Muscle of leg (tissue), 16 donors: ENCODE measurements around the gene CD70. TPM values are rescaled to one million over a fixed set of nuclear protein-coding genes. Genes with fewer than 3 reads are reported as not detected.
"Not testable (repeated sequence)": the region's sequence is repeated elsewhere in the genome, so short reads cannot be mapped to it uniquely, and the experiment has no call there.

Experiments used
- DNase-seq: peaks from one replicate; pipeline ENCODE4 v3.0.0; 2013
- H3K27ac ChIP-seq: one replicate; pipeline ENCODE4 v1.5.1; 2013; ENCODE audit warnings: mild to moderate bottlenecking, low read length, control low read depth
- H3K27me3 ChIP-seq: one replicate; pipeline ENCODE4 v1.6.1; 2013; ENCODE audit warnings: low read length; ENCODE audit not compliant: control insufficient read depth, insufficient read depth
- H3K36me3 ChIP-seq: one replicate; pipeline ENCODE4 v1.6.1; 2013; ENCODE audit warnings: low read length; ENCODE audit not compliant: control insufficient read depth, insufficient read depth
- H3K4me1 ChIP-seq: one replicate; pipeline ENCODE4 v1.6.1; 2013; ENCODE audit warnings: low read length; ENCODE audit not compliant: control insufficient read depth, insufficient read depth
- H3K4me3 ChIP-seq: one replicate; pipeline ENCODE4 v1.5.1; 2013; ENCODE audit warnings: low read length, control low read depth
- H3K9me3 ChIP-seq: replicated peaks from 2 replicates; pipeline ENCODE4 v1.6.1; 2013; ENCODE audit warnings: low read depth, low read length; ENCODE audit not compliant: control insufficient read depth
- WGBS: methylation state at CpG from one replicate; pipeline ENCODE4 v1.1.5; 2013; ENCODE audit warnings: missing lambda C conversion rate; ENCODE audit not compliant: insufficient coverage; 5-methylcytosine and 5-hydroxymethylcytosine counted together
- long read RNA-seq, 11 donors: transcript quantifications; one replicate each; lab custom pipeline, GENCODE V29; 2026
- polyA plus RNA-seq, 8 donors: library from polyadenylated mRNA; unstranded; fragments of 120-200 nt; gene quantifications; one replicate each; pipeline versions ENCODE4 v1.2.1 to v1.2.3, GENCODE V29; 2013; ENCODE audit warnings: inconsistent platforms in 1 of 8, low replicate concordance in 1 of 8; ENCODE audit not compliant: insufficient read length in 8 of 8, insufficient read depth in 1 of 8
- total RNA-seq: library from RNA; stranded (reverse); fragments of 120-200 nt; gene quantifications from one replicate; pipeline ENCODE4 v1.2.4, GENCODE V29; 2013

CD70 gene, protein sequence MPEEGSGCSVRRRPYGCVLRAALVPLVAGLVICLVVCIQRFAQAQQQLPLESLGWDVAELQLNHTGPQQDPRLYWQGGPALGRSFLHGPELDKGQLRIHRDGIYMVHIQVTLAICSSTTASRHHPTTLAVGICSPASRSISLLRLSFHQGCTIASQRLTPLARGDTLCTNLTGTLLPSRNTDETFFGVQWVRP
- total RNA-seq (1.4 TPM), polyA plus RNA-seq (1 to 10 TPM in 2 of 8 donors, under 1 TPM in 5, not detected in 1; 0.19 to 2.9 (median 0.49) TPM)
- long read RNA-seq, donor 1, result 0 reads
- long read RNA-seq, donor 2, result 0 reads
- long read RNA-seq, donor 3, result 0 reads
- long read RNA-seq, donor 4, result 0 reads
- long read RNA-seq, donor 5, partial matches to known transcripts, result 0 of 1 reads
- long read RNA-seq, donor 5, other reads (novel, unspliced or antisense), result 0 of 1 reads
- long read RNA-seq, donor 6, result 0 reads
- long read RNA-seq, donor 7, partial matches to known transcripts, result 0 of 1 reads
- long read RNA-seq, donor 7, other reads (novel, unspliced or antisense), result 0 of 1 reads
- long read RNA-seq, donor 8, result 0 reads
- long read RNA-seq, donor 9, partial matches to known transcripts, result 0 of 1 reads
- long read RNA-seq, donor 9, other reads (novel, unspliced or antisense), result 0 of 1 reads
- long read RNA-seq, donor 10, partial matches to known transcripts, result 0 of 1 reads
- long read RNA-seq, donor 10, other reads (novel, unspliced or antisense), result 0 of 1 reads
- long read RNA-seq, donor 11, partial matches to known transcripts, result 0 of 1 reads
- long read RNA-seq, donor 11, other reads (novel, unspliced or antisense), result 0 of 1 reads

DNA sequence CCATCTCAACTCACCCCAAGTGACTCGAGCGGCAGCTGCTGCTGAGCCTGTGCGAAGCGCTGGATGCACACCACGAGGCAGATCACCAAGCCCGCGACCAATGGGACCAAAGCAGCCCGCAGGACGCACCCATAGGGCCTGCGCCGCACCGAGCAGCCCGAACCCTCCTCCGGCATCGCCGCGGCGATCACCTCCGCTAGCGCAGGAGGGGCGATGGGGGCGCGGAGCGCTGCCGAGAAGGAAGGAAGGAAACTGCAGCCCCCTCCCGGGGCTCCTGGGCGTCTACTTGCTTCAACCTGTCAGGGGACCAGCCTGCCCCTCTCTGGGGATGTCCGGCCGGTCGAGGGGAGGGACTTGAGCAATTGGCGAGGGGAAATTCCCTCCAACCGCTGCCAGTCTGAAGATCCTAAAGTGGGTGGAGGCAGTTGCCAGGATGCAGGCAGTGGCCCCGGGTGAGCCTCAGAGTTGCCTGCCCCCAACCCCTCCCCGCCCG lies at the start of gene CD70:
Gene CD70, minus strand, starts transcription at position 324 of the 493 bp plus-strand sequence. Its CDS starts 148 bp downstream, at position 176.
- no peaks in the 10 kb centered on the region for H3K36me3 ChIP-seq
- H3K4me1 ChIP-seq, result peaks cover 8% of the 10 kb centered on the region
- H3K27me3 ChIP-seq, result peaks cover 68% of the 10 kb centered on the region
- WGBS, result under 1% methylated on average over 30 of the region's 35 CpGs
- H3K9me3 ChIP-seq, result no peaks in the 10 kb centered on the region
- peak within 1 kb of the TSS; percentile 13 for H3K4me3 ChIP-seq
- DNase-seq, result peak; percentile 32
- no peak within 1 kb of the TSS for H3K27ac ChIP-seq

DNA sequence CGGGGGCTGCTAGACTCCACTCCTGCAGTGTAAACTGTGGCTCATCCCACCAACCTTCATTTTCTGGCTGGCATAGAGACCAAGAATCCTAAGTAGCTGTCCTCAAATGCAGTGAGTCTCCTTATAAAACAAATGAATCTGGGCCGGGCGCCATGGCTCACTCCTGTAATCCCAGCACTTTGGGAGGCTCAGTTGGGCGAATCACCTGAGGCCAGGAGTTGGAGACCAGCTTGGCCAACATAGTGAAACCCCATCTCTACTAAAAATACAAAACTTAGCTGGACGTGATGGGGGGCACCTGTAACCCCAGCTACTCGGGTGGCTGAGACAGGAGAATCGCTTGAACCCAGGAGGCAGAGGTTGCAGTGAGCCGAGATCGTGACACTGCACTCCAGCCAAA lies 49.4 kb upstream of the CD70 start:
- not testable (repeated sequence) for H3K9me3 ChIP-seq, H3K4me3 ChIP-seq, DNase-seq, H3K27me3 ChIP-seq, H3K4me1 ChIP-seq, H3K36me3 ChIP-seq, H3K27ac ChIP-seq
- WGBS, result 77% methylated on average over 8 of the region's 9 CpGs

DNA sequence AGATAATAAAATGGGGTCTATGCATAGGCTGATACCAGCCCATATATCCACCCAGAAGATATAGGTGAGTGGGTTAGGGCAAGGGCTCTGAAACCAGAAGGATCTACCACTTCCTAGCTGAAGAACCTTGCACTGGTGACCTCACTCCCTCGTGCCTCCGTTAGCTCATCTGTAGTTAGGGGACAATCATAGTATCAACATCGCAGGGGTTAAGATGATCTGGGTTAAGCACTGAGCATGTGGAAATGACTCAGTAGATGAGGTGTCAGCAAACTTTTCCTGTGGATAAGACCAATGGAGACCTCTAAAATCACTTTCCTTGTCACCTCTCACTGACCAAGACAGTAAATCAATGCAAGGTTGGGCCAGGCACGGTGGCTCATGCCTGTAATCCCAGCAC lies 48.5 kb upstream of the CD70 start:
- 63% methylated on average over 1 of the region's 4 CpGs for WGBS

DNA sequence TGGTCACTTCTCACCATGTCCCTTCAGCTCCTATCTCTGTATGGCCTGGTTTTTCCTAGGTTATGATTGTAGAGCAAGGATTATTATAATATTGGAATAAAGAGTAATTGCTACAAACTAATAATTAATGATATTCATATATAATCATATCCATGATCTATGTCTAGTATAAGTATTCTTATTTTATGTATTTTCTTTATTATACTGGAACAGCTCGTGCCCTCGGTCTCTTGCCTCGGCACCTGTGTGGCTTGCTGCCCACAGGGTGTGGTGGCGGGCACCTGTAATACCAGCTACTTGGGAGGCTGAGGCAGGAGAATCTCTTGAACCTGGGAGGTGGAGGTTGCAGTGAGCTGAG lies 42.5 kb upstream of the CD70 start:
- H3K27me3 ChIP-seq, result not testable (repeated sequence)

More for the DNA sequence above, 48.5 kb upstream of the CD70 start:
- no peak for DNase-seq
- Histone ChIP-seq H3K4me3 (no peak overlapping the region), H3K27ac (no peak overlapping the region), H3K36me3 (no peaks in the 10 kb centered on the region), H3K4me1 (no peaks in the 10 kb centered on the region), H3K9me3 (no peaks in the 10 kb centered on the region), H3K27me3 (peaks cover 4% of the 10 kb centered on the region)

DNA sequence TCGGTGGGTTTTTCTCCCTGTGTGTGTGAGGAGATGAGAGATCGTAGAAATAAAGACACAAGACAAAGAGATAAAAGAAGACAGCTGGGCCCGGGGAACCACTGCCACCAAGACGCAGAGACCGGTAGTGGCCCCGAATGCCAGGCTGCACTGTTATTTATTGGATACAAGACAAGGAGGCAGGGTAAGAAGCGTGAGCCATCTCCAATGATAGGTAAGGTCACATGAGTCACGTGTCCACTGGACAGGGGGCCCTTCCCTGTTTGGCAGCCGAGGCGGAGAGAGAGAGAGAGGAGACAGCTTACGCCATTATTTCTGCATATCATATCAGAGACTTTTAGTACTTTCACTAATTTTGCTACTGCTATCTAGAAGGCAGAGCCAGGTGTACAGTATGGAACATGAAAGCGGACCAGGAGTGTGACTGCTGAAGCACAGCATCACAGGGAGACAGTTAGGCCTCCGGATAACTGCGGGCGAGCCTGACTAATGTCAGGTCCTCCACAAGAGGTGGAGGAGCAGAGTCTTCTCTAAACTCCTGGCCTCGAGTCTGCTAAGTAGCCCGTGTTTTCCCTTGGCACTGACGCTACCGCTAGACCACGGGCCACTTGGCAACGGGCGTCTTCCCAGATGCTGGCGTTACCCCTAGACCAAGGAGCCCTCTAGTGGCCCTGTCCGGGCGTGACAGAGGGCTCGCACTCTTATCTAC lies 42.0 kb upstream of the CD70 start:
- peak; percentile 59 for DNase-seq
- H3K4me3 ChIP-seq, H3K9me3 ChIP-seq, H3K36me3 ChIP-seq, H3K27ac ChIP-seq, H3K27me3 ChIP-seq, H3K4me1 ChIP-seq: not testable (repeated sequence)
- WGBS, result 90% methylated on average over 10 of the region's 26 CpGs

More for the DNA sequence above, 42.5 kb upstream of the CD70 start:
- 97% methylated on average over 4 of the region's 4 CpGs for WGBS
- DNase-seq, H3K9me3 ChIP-seq, H3K4me3 ChIP-seq, H3K27ac ChIP-seq, H3K4me1 ChIP-seq, H3K36me3 ChIP-seq: not testable (repeated sequence)

DNA sequence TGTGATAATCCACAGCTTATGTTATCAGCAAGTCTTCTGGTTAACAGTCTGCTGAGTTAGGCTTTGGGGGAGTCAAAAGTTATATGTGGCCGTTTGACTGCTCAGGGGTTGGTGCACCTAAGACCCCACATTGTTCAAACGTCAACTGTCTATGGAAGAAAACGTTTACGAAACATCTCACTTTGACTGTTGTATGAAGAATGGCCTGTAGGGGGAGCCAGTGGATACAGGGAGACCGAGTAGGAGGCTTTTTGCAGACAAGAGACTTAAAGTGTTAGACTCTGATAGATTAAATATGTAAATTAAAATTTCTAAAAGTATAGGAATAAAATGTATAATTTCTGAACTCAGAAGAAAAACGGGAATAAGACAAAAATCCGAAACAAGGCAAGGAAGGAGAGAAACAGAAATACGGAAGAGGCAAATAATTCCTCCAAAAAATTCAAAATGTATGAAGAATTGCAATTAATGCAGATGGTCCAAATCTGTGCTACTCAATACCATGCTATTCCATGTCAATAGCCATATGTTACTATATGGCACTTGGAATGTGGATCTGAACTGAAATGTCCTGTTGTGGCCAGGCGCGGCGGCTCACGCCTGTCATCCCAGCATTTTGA lies 41.2 kb upstream of the CD70 start:
- Histone ChIP-seq H3K4me3 (no peak overlapping the region), H3K36me3 (no peaks in the 10 kb centered on the region), H3K27me3 (no peaks in the 10 kb centered on the region), H3K4me1 (no peaks in the 10 kb centered on the region), H3K27ac (no peak overlapping the region), H3K9me3 (no peaks in the 10 kb centered on the region)
- DNase-seq, result peak; percentile 83
- 83% methylated on average over 4 of the region's 12 CpGs for WGBS

DNA sequence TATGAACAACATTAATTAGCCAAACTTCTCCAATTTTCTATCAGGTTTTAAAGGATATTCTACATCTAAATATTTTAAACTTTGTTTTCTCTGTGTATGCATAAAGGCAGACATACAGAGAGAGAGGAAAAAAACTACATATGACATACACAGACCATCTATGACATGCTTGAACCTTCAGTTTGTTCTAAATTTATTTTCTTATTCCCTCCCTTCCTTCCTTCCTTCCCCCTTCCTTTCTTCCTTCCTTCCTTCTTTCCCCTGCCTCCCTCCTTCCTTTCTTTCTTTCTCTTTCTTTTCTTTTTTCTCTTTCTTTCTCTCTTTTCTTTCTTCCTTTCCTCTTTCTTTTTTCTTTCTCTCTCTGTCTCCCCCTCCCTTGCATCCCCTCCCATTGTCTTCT lies 35.8 kb upstream of the CD70 start:
- Histone ChIP-seq H3K4me1 (no peaks in the 10 kb centered on the region), H3K27ac (no peak overlapping the region)

DNA sequence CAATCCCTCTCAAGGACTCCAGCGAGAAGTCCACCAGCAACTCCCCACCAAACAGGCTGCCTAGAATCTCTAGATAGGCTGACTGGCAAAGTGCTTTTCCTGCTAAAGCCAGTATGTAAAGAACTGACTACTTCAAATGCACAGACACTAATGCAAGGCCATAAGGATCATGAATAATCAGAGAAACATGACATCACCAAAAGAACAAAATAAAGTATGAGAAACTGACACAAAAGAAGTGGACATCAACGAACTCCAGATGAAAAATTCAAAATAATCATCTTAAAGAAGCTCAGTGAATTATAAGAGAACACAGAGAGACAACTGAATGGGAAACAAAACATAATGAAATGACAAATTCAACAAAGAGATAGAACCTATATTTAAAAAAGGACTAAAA lies 26.4 kb upstream of the CD70 start:
- Histone ChIP-seq H3K9me3 (no peaks in the 10 kb centered on the region), H3K36me3 (no peaks in the 10 kb centered on the region), H3K4me3 (no peak overlapping the region), H3K4me1 (no peaks in the 10 kb centered on the region), H3K27ac (no peak overlapping the region), H3K27me3 (peaks cover 2% of the 10 kb centered on the region)
- DNase-seq, result no peak
- WGBS, result no CpG with 5 or more reads among the region's 2 CpGs

More for the DNA sequence above, 35.8 kb upstream of the CD70 start:
- H3K9me3 ChIP-seq, result peaks cover 5% of the 10 kb centered on the region
- peaks cover 2% of the 10 kb centered on the region for H3K27me3 ChIP-seq
- no peak for DNase-seq
- H3K36me3 ChIP-seq, result no peaks in the 10 kb centered on the region
- no peak overlapping the region for H3K4me3 ChIP-seq

DNA sequence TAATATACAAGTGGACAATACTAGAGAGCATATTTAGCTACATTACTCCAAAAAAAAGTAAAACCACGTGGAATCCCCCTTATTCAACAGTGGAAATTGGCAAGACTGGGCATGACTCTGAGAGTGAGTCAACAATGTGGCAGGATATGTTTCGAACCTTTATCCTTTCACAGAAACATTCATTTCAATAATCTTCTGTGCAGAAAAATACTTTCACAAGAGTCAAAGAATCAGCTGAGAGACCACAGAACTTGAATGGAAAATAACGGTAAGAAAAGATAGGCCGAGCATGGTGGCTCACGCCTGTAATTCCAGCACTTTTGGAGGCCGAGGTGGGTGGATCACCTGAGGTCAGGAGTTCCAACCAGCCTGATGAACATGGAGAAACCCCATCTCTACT lies 25.1 kb upstream of the CD70 start:
- Histone ChIP-seq H3K4me3 (no peak overlapping the region), H3K9me3 (no peaks in the 10 kb centered on the region), H3K27ac (no peak overlapping the region), H3K36me3 (no peaks in the 10 kb centered on the region), H3K4me1 (no peaks in the 10 kb centered on the region), H3K27me3 (peaks cover 4% of the 10 kb centered on the region)
- DNase-seq, result no peak
- 100% methylated on average over 1 of the region's 6 CpGs for WGBS
